Mesothelial cell of epicardium (in vitro differentiated cells): ENCODE data around the gene ZNF366. TPM values are rescaled to one million over a fixed set of nuclear protein-coding genes. Genes with fewer than 3 reads are reported as not detected.

Experiments used
- DNase-seq, 2 experiments: peaks; one replicate each; pipeline ENCODE4 v3.0.0; 2021; ENCODE audit warnings: low spot score in 2 of 2; ENCODE audit not compliant: unreplicated experiment in 2 of 2
- H3K27ac Mint-ChIP-seq: 2 replicates; pipeline ENCODE4 v1.8.0; 2021; ENCODE audit warnings: mixed read lengths
- H3K27me3 Mint-ChIP-seq: 2 replicates; pipeline ENCODE4 v1.8.0; 2021; ENCODE audit warnings: low read depth, mixed read lengths
- H3K36me3 Mint-ChIP-seq: 2 replicates; pipeline ENCODE4 v1.8.0; 2021; ENCODE audit warnings: mixed read lengths
- H3K4me1 Mint-ChIP-seq: 2 replicates; pipeline ENCODE4 v1.8.0; 2021; ENCODE audit warnings: mixed read lengths
- H3K4me3 Mint-ChIP-seq: 2 replicates; pipeline ENCODE4 v1.8.0; 2021; ENCODE audit warnings: mild to moderate bottlenecking, moderate library complexity, mixed read lengths
- H3K9me3 Mint-ChIP-seq: 2 replicates; pipeline ENCODE4 v1.8.0; 2021; ENCODE audit warnings: mixed read lengths
- CTCF ChIP-seq: fragments of 200-600 bp; sonication (generic); IDR thresholded peaks from one replicate; pipeline ENCODE4 v1.5.0; 2021; ENCODE audit warnings: antibody characterized with exemption; ENCODE audit not compliant: unreplicated experiment
- total RNA-seq: library from RNA; stranded (reverse); gene quantifications from 3 replicates; pipeline ENCODE4 v1.2.1, GENCODE V29; 2021

Gene ZNF366
- total RNA-seq, 1 donor from 2014 or later, result not detected

DNA sequence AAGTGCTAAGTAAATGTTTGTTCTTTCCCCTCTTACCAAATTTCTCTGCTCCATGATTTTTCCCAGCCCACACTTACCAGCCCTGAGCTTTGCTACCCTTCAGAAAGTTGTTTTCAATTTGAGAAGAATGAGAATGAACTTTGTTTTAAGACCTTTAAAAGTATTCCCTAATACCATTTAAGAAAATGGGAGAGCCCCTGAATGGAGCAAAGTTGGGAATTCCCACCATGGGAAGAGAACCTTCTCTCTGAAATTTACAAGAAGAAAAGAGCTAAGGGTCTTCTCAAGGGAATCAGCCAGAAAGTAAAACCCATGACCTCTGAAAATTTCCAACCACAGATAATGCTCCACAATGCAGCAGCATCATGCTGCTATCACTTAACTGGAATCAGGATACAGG, 17.7 kb downstream of the ZNF366 start:
- Mint-ChIP-seq H3K36me3 (no peaks in the 10 kb centered on the region), H3K27ac (no peak overlapping the region), H3K9me3 (peaks cover 4% of the 10 kb centered on the region), H3K4me1 (peaks cover 16% of the 10 kb centered on the region), H3K27me3 (no peaks in the 10 kb centered on the region), H3K4me3 (no peak overlapping the region)
- DNase-seq, result no peak
- TF ChIP-seq CTCF, result no peak

DNA sequence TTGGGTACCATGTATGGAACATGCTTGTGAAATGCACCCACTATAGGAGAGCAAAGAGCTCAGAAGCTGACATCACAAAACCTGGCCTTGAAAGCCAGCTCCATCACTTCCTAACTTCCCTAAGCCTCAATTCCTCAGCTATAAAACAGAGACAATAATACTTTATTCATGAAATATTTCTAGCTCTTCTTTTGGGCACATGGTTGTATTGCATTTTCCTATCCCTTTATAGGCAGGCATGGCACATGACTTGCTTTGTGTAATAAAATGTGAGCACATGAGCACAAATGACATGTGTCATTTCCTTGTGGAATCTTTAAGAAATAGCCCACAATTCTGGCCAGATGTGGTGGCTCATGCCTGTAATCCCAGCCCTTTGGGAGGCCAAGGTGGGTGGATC, 18.5 kb downstream of the ZNF366 start:
- no peaks in the 10 kb centered on the region for H3K36me3 Mint-ChIP-seq

GRCh38 chr5:72487177-72487576, 20.0 kb downstream of the ZNF366 start:
- no peaks in the 10 kb centered on the region for H3K27me3 Mint-ChIP-seq
- no peak for DNase-seq
- no peak overlapping the region for H3K4me3 Mint-ChIP-seq
- TF ChIP-seq CTCF, result no peak
- no peak overlapping the region for H3K27ac Mint-ChIP-seq
- peaks cover 11% of the 10 kb centered on the region for H3K4me1 Mint-ChIP-seq
- peaks cover 4% of the 10 kb centered on the region for H3K9me3 Mint-ChIP-seq
- no peaks in the 10 kb centered on the region for H3K36me3 Mint-ChIP-seq

More for the DNA sequence above, 18.5 kb downstream of the ZNF366 start:
- TF ChIP-seq CTCF, result no peak
- Mint-ChIP-seq H3K4me3 (no peak overlapping the region), H3K4me1 (peaks cover 11% of the 10 kb centered on the region), H3K27me3 (no peaks in the 10 kb centered on the region), H3K9me3 (peaks cover 4% of the 10 kb centered on the region), H3K27ac (no peak overlapping the region)
- no peak for DNase-seq

GRCh38 chr5:72486371-72486770, 20.8 kb downstream of the ZNF366 start:
- no peak for DNase-seq
- no peak for TF ChIP-seq CTCF
- no peak overlapping the region for H3K27ac Mint-ChIP-seq
- H3K4me3 Mint-ChIP-seq, result no peak overlapping the region
- H3K36me3 Mint-ChIP-seq, result no peaks in the 10 kb centered on the region
- H3K4me1 Mint-ChIP-seq, result peaks cover 11% of the 10 kb centered on the region
- no peaks in the 10 kb centered on the region for H3K27me3 Mint-ChIP-seq
- H3K9me3 Mint-ChIP-seq, result peaks cover 4% of the 10 kb centered on the region

DNA sequence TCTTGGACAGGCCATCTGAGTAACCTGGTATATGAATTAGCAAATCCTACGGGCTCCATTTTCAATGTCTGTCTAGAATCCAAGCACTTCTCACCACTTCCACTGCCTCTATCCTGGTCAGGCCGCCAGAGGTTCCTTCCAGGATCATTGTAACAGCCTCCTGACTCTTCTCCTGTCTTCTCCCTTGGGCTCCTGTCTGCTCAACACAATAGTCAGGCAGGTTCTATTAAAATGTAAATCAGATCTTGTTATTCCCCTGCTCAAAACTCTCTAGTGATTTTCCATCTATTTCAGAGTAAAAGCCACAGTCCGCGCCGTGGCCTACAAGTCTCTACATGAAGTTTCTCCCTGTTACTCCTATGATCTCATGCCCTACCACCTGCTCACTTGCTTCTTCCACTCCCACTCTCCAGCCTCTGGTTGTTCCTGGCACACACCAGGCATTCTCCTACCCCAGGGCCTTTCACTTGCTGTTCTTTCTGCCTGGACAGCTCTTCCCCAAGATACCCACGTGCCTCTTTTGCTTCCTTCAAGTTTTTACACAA, 21.7 kb downstream of the ZNF366 start:
- peaks cover 4% of the 10 kb centered on the region for H3K9me3 Mint-ChIP-seq
- no peak overlapping the region for H3K4me3 Mint-ChIP-seq
- no peaks in the 10 kb centered on the region for H3K27me3 Mint-ChIP-seq
- no peaks in the 10 kb centered on the region for H3K36me3 Mint-ChIP-seq
- no peak overlapping the region for H3K27ac Mint-ChIP-seq
- TF ChIP-seq CTCF, result no peak
- no peak for DNase-seq
- H3K4me1 Mint-ChIP-seq, result peaks cover 11% of the 10 kb centered on the region

GRCh38 chr5:72482046-72482445, 25.2 kb downstream of the ZNF366 start:
- Mint-ChIP-seq H3K4me3 (no peak overlapping the region), H3K36me3 (no peaks in the 10 kb centered on the region), H3K27ac (no peak overlapping the region), H3K4me1 (peaks cover 11% of the 10 kb centered on the region), H3K9me3 (no peaks in the 10 kb centered on the region), H3K27me3 (no peaks in the 10 kb centered on the region)
- TF ChIP-seq CTCF, result no peak
- no peak for DNase-seq
